Measurements from ENCODE around the gene CIDEB.

The CIDEB gene

GRCh38 chr14:24315807-24316596, 8.2 kb upstream of the CIDEB start:
- TF ChIP-seq ISL1 (CRISPR knock-in tag; IDR thresholded peaks at IDR 0.05), result no peak
- no peak for TF ChIP-seq TCF4 (CRISPR knock-in tag; IDR thresholded peaks at IDR 0.05; ENCODE audit: borderline replicate concordance)
- TF ChIP-seq PPARA (CRISPR knock-in tag; IDR thresholded peaks at IDR 0.05; ENCODE audit: borderline replicate concordance), result no peak
- ATAC-seq, result no peak

GRCh38 chr14:24315243-24315806, 7.5 kb upstream of the CIDEB start:
- TF ChIP-seq BACH2 (CRISPR knock-in tag; IDR thresholded peaks at IDR 0.05; ENCODE audit: borderline replicate concordance) (no peak), RARB (CRISPR knock-in tag; IDR thresholded peaks at IDR 0.05) (no peak), CSRNP3 (CRISPR knock-in tag; IDR thresholded peaks at IDR 0.05) (no peak), TOX (CRISPR knock-in tag; IDR thresholded peaks at IDR 0.05; ENCODE audit: borderline replicate concordance) (no peak), SNAI2 (CRISPR knock-in tag; IDR thresholded peaks at IDR 0.05) (no peak), ZFP3 (CRISPR knock-in tag; IDR thresholded peaks at IDR 0.05) (no peak), ZNF70 (CRISPR knock-in tag; IDR thresholded peaks at IDR 0.05) (no peak), ESRRG (CRISPR knock-in tag; IDR thresholded peaks at IDR 0.05) (no peak), ZNF565 (CRISPR knock-in tag; conservative IDR thresholded peaks at IDR 0.05; ENCODE audit: low read depth) (no peak), POU6F1 (CRISPR knock-in tag; IDR thresholded peaks at IDR 0.05; ENCODE audit: borderline replicate concordance, low read depth) (no peak), OSR1 (CRISPR knock-in tag; IDR thresholded peaks at IDR 0.05) (no peak), ZNF8 (CRISPR knock-in tag; IDR thresholded peaks at IDR 0.05) (no peak), CREB5 (CRISPR knock-in tag; IDR thresholded peaks at IDR 0.05; ENCODE audit: low read depth) (no peak), TSHZ2 (CRISPR knock-in tag; IDR thresholded peaks at IDR 0.05) (no peak), ISL1 (CRISPR knock-in tag; IDR thresholded peaks at IDR 0.05) (no peak), CSDC2 (CRISPR knock-in tag; IDR thresholded peaks at IDR 0.05) (no peak), PATZ1 (CRISPR knock-in tag; IDR thresholded peaks at IDR 0.05; ENCODE audit: borderline replicate concordance) (no peak), ZFP30 (CRISPR knock-in tag; IDR thresholded peaks at IDR 0.05) (no peak)
- no peak for ATAC-seq
